SK-N-SH (cell line): ENCODE results near the gene MAST1. TPM values are rescaled to one million over a fixed set of nuclear protein-coding genes. Genes with fewer than 3 reads are reported as not detected.

Experiments
- CTCF ChIA-PET: fragments of 300-600, 350-600 bp; formaldehyde crosslinking; extraction: SDS; loops from one replicate; lab custom pipeline; 2021; lab: Yijun Ruan, JAX
- POLR2A ChIA-PET: fragments of 350-600 bp; sonication (Branson Sonifier 250); formaldehyde crosslinking; extraction: SDS; loops from one replicate; lab custom pipeline; 2020; ENCODE audit warnings: antibody characterized with exemption, inconsistent platforms; lab: Yijun Ruan, JAX
- DNase-seq: peaks from one replicate; pipeline ENCODE4 v3.0.0; 2012
- H2AFZ ChIP-seq: fragments of 200-600 bp; sonication (generic); 2 replicates; pipeline ENCODE4 v1.8.1; 2016; ENCODE audit warnings: antibody characterized with exemption, mild to moderate bottlenecking, low read depth
- H3F3A ChIP-seq: fragments of 200-600 bp; sonication (generic); replicated peaks from 2 replicates; pipeline ENCODE3; 2016; ENCODE audit warnings: antibody characterized with exemption, mild to moderate bottlenecking; ENCODE audit not compliant: insufficient read depth
- H3K27ac ChIP-seq, 2 experiments: fragments of 200-500 bp in 1 of 2; fragments of 200-600 bp in 1 of 2; sonication (Bioruptor generic) in 1 of 2; sonication (generic), shearing (Covaris generic) in 1 of 2; 2 replicates each; pipeline versions ENCODE4 v1.5.1 to v1.6.1; 2014 to 2016; ENCODE audit warnings: low read depth in 2 of 2, inconsistent platforms in 1 of 2, low read length in 1 of 2, mild to moderate bottlenecking in 1 of 2, mixed read lengths in 1 of 2
- H3K27me3 ChIP-seq: fragments of 200-600 bp; sonication (generic), shearing (Covaris generic); 2 replicates; pipeline ENCODE4 v1.6.1; 2016; ENCODE audit warnings: mixed run types; ENCODE audit not compliant: insufficient read depth
- H3K36me3 ChIP-seq, 2 experiments: fragments of 200-500 bp in 1 of 2; fragments of 200-600 bp in 1 of 2; sonication (Bioruptor generic) in 1 of 2; sonication (generic) in 1 of 2; replicated peaks in 1 of 2; 2 replicates each; pipeline versions ENCODE3 to v1.5.1; 2014 to 2016; ENCODE audit warnings: low read length in 1 of 2, mild to moderate bottlenecking in 1 of 2; ENCODE audit not compliant: insufficient read depth in 2 of 2, control insufficient read depth in 1 of 2
- H3K4me1 ChIP-seq, 2 experiments: fragments of 200-500 bp in 1 of 2; fragments of 200-600 bp in 1 of 2; sonication (Bioruptor generic) in 1 of 2; sonication (generic), shearing (Covaris generic) in 1 of 2; 2 replicates each; pipeline versions ENCODE4 v1.5.1 to v1.6.1; 2014 to 2016; ENCODE audit warnings: low read depth in 1 of 2, low read length in 1 of 2, mixed run types in 1 of 2; ENCODE audit not compliant: insufficient read depth in 2 of 2, control insufficient read depth in 1 of 2
- H3K4me2 ChIP-seq: fragments of 200-600 bp; sonication (generic), shearing (Covaris generic); 2 replicates; pipeline ENCODE4 v1.6.1; 2017; ENCODE audit warnings: mixed run types
- H3K4me3 ChIP-seq, 2 experiments: fragments of 200-500 bp in 1 of 2; fragments of 200-600 bp in 1 of 2; sonication (Bioruptor generic) in 1 of 2; sonication (generic), shearing (Covaris generic) in 1 of 2; 2 replicates each; pipeline versions ENCODE4 v1.5.1 to v1.8.1; 2014 to 2016; ENCODE audit warnings: low read depth in 2 of 2, inconsistent platforms in 1 of 2, low read length in 1 of 2, mild to moderate bottlenecking in 1 of 2, mixed read lengths in 1 of 2, moderate library complexity in 1 of 2
- H3K79me2 ChIP-seq: fragments of 200-600 bp; sonication (generic); 2 replicates; pipeline ENCODE4 v1.8.1; 2017; ENCODE audit warnings: mild to moderate bottlenecking; ENCODE audit not compliant: insufficient read depth
- H3K9ac ChIP-seq: fragments of 200-600 bp; sonication (generic); 2 replicates; pipeline ENCODE4 v1.6.1; 2017; ENCODE audit warnings: mixed run types
- H3K9me2 ChIP-seq: fragments of 200-600 bp; sonication (generic); 2 replicates; pipeline ENCODE4 v1.6.1; 2017; ENCODE audit warnings: mixed run types
- H3K9me3 ChIP-seq: fragments of 200-600 bp; sonication (generic); 2 replicates; pipeline ENCODE4 v1.6.1; 2017; ENCODE audit warnings: mixed run types, mild to moderate bottlenecking, moderate library complexity
- H4K20me1 ChIP-seq: fragments of 200-600 bp; sonication (generic); 2 replicates; pipeline ENCODE4 v1.6.1; 2017; ENCODE audit warnings: mild to moderate bottlenecking, mixed run types; ENCODE audit not compliant: insufficient read depth
- EP300 ChIP-seq, 2 experiments: IDR thresholded peaks; 2 replicates each; pipeline versions ENCODE4 v1.4.0 to v1.6.1; 2012; ENCODE audit warnings: borderline replicate concordance in 1 of 2, low read depth in 1 of 2, low read length in 1 of 2
- EZH2phosphoT487 ChIP-seq: fragments of 200-600 bp; sonication (generic); IDR thresholded peaks from 2 replicates; pipeline ENCODE4 v1.6.1; 2017; ENCODE audit warnings: low read depth, mixed run types, mild to moderate bottlenecking, antibody characterized with exemption, moderate library complexity, borderline replicate concordance
- MXI1 ChIP-seq: IDR thresholded peaks from 2 replicates; pipeline ENCODE4 v1.6.1; 2012; ENCODE audit warnings: mild to moderate bottlenecking, low read depth, low read length, improper control_type of control experiment
- NRF1 ChIP-seq: IDR thresholded peaks from 2 replicates; pipeline ENCODE4 v1.6.1; 2012; ENCODE audit warnings: low read depth, mild to moderate bottlenecking, low read length
- RCOR1 ChIP-seq: fragments of 150-350 bp; IDR thresholded peaks from 2 replicates; pipeline ENCODE4 v1.6.1; 2017; ENCODE audit warnings: antibody characterized with exemption, low read length
- TEAD4 ChIP-seq: IDR thresholded peaks from 2 replicates; pipeline ENCODE4 v1.4.0; 2012; ENCODE audit warnings: mild to moderate bottlenecking, borderline replicate concordance; ENCODE audit not compliant: insufficient read depth
- YY1 ChIP-seq: IDR thresholded peaks from 2 replicates; pipeline ENCODE4 v1.4.0; 2012; ENCODE audit warnings: low read depth, mild to moderate bottlenecking
- WGBS: methylation state at CpG from one replicate; pipeline ENCODE4 v1.1.6; 2017; ENCODE audit warnings: low lambda C conversion rate; 5-methylcytosine and 5-hydroxymethylcytosine counted together
- polyA plus RNA-seq, 3 experiments: library from polyadenylated mRNA; depleted of rRNA; stranded (reverse); fragments of >200 nt; gene quantifications; 2 replicates each; pipeline ENCODE4 v1.2.3, GENCODE V29; 2012
- TF ChIP-seq, protein P1 (sequence below): fragments of 150-350 bp; IDR thresholded peaks from 2 replicates; pipeline ENCODE4 v1.6.1; 2016; ENCODE audit warnings: mild to moderate bottlenecking, low read depth, low read length

MAST1 gene
- polyA plus RNA-seq, 1 of the 3 experiments (the other 2 are of a cell fraction) = 9.7 TPM

DNA sequence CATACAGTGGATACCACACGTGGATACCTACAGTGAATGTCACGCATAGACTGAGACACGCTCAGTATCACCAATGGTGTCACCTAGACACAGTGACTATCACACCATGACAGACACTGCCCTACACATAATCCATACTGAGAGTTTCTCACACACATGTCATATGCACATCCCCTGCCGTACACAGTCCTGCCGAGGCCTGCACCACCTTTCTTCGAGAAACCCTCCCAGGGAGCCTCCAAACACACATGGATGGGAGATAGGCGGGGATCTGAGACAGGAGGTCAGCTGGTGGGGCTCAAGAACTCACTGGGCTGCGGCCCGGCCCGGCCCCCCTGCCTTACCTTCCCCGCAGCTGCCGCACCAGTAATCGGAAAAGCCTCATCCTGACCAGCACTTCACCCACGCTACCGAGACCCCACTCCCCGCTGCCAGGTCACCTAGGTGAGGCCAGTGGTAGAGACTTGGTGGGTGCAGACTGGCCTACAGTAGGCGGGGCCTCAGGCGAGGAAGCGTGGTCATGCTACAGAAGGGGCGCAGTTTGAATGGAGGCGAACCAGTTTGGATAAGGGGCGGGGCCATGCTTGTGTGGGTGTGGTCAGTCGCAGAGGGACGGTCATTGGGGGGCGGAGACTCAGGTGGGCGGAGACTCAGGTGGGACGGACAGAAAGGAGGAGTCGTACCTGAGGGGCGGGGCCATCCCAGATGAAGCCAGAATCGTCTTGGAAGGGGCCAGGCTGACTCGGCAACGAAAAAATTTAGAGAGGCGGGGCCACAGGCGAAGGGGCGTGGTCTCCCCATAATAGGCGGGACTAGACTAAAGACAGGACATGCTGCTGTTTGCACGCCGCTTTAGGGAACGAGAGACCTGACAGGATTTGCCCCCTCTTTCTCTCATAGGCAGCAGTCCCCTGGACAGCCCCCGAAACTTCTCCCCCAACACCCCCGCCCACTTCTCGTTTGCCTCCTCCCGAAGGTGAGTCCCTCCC is 2.1 kb downstream of the MAST1 start:
- H3K4me3 ChIP-seq = peak overlapping the region in 1 of 2 experiments; percentile 15; a peak in 1 of 4 replicates
- peak; percentile 90 for DNase-seq

DNA sequence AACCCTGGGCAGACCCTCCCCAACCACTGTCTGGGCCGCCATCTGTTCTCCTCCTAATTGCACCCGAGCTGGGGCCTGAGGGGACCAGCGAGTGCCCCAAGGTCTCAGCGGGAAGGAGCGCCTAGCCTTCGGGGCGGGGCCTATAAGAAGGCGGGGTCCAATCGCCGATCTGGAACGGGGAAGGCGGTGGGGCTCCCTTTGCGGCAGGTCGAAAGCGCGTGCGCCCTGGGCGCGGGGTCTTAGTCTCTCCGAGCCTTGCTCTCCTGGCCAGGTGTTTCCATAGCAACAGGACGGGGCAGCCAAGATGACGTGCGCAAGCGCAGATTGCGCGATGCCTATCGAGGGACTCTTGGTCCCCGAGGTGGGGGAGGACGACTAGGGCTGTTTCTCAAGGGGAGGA is 2.8 kb downstream of the MAST1 start:
- no peaks in the 10 kb centered on the region for H3K79me2 ChIP-seq
- no peaks in the 10 kb centered on the region for H4K20me1 ChIP-seq
- ChIA-PET CTCF (interaction anchor here (0.8 to 1.2 kb wide), 3 partner anchors 13 to 124 kb away, joined by 3 to 4 read pairs (median 3); no protein-coding TSS in a partner anchor), POLR2A (no interaction called here)
- H3K9me2 ChIP-seq = no peaks in the 10 kb centered on the region
- H3K4me1 ChIP-seq = peaks cover 0 to 31% of the 10 kb centered on the region in 2 experiments; a peak in 1 of 4 replicates
- no peak overlapping the region for H3K9ac ChIP-seq
- WGBS = 49% methylated on average over 29 of the region's 29 CpGs
- H3K36me3 ChIP-seq = no peaks in the 10 kb centered on the region
- no peak overlapping the region for H2AFZ ChIP-seq
- H3F3A ChIP-seq = peaks cover 20% of the 10 kb centered on the region
- TF ChIP-seq EZH2phosphoT487 (no peak), NRF1 (peak; percentile 16; the same call in 1 of the 2 replicates)
- TF ChIP-seq, protein P1, sequence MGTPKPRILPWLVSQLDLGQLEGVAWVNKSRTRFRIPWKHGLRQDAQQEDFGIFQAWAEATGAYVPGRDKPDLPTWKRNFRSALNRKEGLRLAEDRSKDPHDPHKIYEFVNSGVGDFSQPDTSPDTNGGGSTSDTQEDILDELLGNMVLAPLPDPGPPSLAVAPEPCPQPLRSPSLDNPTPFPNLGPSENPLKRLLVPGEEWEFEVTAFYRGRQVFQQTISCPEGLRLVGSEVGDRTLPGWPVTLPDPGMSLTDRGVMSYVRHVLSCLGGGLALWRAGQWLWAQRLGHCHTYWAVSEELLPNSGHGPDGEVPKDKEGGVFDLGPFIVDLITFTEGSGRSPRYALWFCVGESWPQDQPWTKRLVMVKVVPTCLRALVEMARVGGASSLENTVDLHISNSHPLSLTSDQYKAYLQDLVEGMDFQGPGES = no peak
- peak overlapping the region in 1 of 2 experiments; percentile 15; a peak in 1 of 4 replicates for H3K4me3 ChIP-seq
- H3K27me3 ChIP-seq = no peaks in the 10 kb centered on the region
- no peak overlapping the region; the same call in 1 of the 2 replicates for H3K4me2 ChIP-seq
- no peak overlapping the region for H3K27ac ChIP-seq
- peak; percentile 63 for DNase-seq
- no peaks in the 10 kb centered on the region for H3K9me3 ChIP-seq

More for the DNA sequence above, 2.1 kb downstream of the MAST1 start:
- Histone ChIP-seq H3K27me3 (no peaks in the 10 kb centered on the region), H3K4me2 (no peak overlapping the region; the same call in 1 of the 2 replicates), H3K79me2 (no peaks in the 10 kb centered on the region), H4K20me1 (no peaks in the 10 kb centered on the region), H3K9me2 (no peaks in the 10 kb centered on the region), H3F3A (peaks cover 23% of the 10 kb centered on the region), H2AFZ (no peak overlapping the region), H3K9ac (no peak overlapping the region), H3K4me1 (peaks cover 0 to 36% of the 10 kb centered on the region in 2 experiments; a peak in 1 of 4 replicates), H3K27ac (no peak overlapping the region), H3K9me3 (no peaks in the 10 kb centered on the region), H3K36me3 (no peaks in the 10 kb centered on the region)
- no peak for TF ChIP-seq TEAD4
- peak; percentile 35; the same call in 1 of the 2 replicates for TF ChIP-seq MXI1
- TF ChIP-seq EP300 (IDR thresholded peaks at IDR 0.05; ENCODE audit: borderline replicate concordance in 1 of 2, low read depth in 1 of 2, low read length in 1 of 2) = no peak
- TF ChIP-seq RCOR1 = no peak
- TF ChIP-seq, protein P1 = no peak
- no peak for TF ChIP-seq YY1
- 60% methylated on average over 43 of the region's 43 CpGs for WGBS
- CTCF ChIA-PET = no interaction called here
- POLR2A ChIA-PET = no interaction called here
